Measurements from ENCODE around the gene RNGTT. TPM values are rescaled to one million over a fixed set of nuclear protein-coding genes. Genes with fewer than 3 reads are reported as not detected.

RNGTT gene
- total and polyA plus RNA-seq, 12 donors, result 2.6 to 29.6 (median 14.2) TPM

DNA sequence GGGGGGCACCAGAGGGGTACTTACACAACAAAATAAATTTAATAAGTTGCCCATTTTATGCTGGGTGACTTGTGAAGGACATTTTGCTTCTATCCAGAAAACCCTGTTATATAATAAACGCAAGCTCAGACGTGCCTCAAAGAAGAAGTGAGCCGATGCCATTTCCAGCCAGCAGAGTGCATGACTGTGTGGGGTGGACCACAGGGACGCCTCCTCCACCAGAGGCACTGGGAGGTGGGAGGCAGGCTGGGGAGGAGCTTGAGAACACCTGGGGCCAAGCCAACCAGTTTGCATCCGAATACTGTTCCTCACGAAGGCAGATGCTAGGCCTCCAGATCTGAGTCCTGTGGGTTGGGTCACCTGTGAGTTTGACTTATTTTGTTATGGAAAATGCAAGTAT, 363.8 kb downstream of the RNGTT start:
- no peak overlapping the region for H3K27ac ChIP-seq
- 80 to 91% (median 88%) methylated on average over 6 of the region's 6 CpGs for WGBS, 4 donors
- no peak for DNase-seq
- no peaks in the 10 kb centered on the region for H3K4me1 ChIP-seq (replicated peaks in 1 of 2)
- no peak overlapping the region for H3K4me3 ChIP-seq
- no peaks in the 10 kb centered on the region for H3K9me3 ChIP-seq (replicated peaks in 1 of 3)
- no peaks in the 10 kb centered on the region for H3K36me3 ChIP-seq (replicated peaks in 1 of 2)
- TF ChIP-seq POLR2A (IDR thresholded peaks at IDR 0.05), result no peak
- TF ChIP-seq, protein P1, sequence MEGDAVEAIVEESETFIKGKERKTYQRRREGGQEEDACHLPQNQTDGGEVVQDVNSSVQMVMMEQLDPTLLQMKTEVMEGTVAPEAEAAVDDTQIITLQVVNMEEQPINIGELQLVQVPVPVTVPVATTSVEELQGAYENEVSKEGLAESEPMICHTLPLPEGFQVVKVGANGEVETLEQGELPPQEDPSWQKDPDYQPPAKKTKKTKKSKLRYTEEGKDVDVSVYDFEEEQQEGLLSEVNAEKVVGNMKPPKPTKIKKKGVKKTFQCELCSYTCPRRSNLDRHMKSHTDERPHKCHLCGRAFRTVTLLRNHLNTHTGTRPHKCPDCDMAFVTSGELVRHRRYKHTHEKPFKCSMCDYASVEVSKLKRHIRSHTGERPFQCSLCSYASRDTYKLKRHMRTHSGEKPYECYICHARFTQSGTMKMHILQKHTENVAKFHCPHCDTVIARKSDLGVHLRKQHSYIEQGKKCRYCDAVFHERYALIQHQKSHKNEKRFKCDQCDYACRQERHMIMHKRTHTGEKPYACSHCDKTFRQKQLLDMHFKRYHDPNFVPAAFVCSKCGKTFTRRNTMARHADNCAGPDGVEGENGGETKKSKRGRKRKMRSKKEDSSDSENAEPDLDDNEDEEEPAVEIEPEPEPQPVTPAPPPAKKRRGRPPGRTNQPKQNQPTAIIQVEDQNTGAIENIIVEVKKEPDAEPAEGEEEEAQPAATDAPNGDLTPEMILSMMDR (IDR thresholded peaks at IDR 0.05), result no peak
- no peaks in the 10 kb centered on the region for H3K27me3 ChIP-seq
- intact Hi-C loops (cut with DNase I), result no loop called here

DNA sequence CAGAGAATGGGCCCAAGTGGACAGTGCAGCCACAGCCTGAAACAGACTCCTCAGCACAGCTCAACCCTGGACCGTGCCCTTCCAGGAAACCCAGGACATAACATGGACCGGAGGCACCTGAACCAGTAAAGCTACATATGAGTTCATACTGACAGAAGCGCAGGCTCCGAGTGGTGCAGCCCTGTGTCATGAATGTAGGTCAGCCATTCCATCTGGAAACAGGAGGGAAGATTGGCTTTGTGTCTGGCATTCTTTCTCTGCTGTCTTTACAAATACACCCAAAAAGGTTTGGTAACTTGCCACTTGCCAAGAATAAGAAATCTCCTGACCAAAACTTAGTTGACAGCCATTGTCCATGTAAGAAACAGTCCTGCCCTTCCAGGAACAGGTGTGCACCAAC, 366.6 kb downstream of the RNGTT start:
- Histone ChIP-seq H3K27me3 (no peaks in the 10 kb centered on the region), H3K27ac (no peak overlapping the region), H3K36me3 (replicated peaks in 1 of 2) (no peaks in the 10 kb centered on the region), H3K4me1 (replicated peaks in 1 of 2) (no peaks in the 10 kb centered on the region), H3K9me3 (replicated peaks in 1 of 3) (no peaks in the 10 kb centered on the region), H3K4me3 (no peak overlapping the region)
- WGBS, 4 donors, result 94 to 100% (median 96%) methylated on average over 2 to 4 of the region's 4 CpGs
- TF ChIP-seq POLR2A (IDR thresholded peaks at IDR 0.05), result no peak
- TF ChIP-seq, protein P1 (IDR thresholded peaks at IDR 0.05), result no peak
- DNase-seq, result no peak
- intact Hi-C loops (cut with DNase I), result no loop called here

DNA sequence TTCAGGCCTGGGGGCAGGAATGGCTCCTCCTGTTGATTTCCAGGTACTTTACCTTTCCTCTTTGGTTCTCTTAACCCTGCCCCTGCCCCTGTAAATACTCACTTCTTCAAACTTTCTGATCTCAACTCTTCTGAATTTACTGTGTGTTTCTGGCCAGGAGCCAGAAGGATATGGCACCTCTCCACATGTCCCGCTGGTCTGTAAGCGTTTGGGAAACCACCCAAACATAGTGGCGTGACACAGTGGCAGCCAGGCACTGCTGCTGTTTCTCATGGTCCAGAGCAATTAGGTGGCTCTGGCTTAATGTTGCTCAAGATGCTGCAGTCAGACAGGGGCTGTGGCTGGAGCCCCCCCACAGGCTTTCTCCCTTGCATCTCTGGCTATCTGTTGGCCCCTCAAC, 374.5 kb downstream of the RNGTT start:
- H3K4me3 ChIP-seq, result no peak overlapping the region
- intact Hi-C loops (cut with DNase I), result no loop called here

DNA sequence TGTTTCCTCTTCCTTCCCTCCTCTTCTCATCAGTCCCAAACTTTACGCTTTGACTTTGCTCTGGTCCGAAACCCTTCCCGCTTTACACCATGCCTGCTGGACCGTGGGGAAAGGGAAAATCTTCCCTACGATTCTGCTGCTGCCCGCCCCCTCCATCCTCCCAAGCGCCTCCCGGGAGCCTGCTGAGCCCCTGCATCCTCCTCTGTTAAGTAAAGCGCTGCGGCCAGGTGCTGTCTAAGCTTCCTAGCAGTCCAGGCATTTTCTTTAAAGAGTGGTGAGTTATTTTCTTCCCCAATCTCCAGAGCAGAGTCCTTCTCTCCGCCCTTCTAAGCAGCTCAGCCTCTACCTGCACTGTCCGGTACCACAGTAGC, 376.3 kb downstream of the RNGTT start:
- TF ChIP-seq POLR2A (IDR thresholded peaks at IDR 0.05), result no peak
- TF ChIP-seq, protein P1 (IDR thresholded peaks at IDR 0.05), result no peak
- Histone ChIP-seq H3K27ac (peak overlapping the region in 1 of 5 donors; percentile 63), H3K9me3 (replicated peaks in 1 of 3) (no peaks in the 10 kb centered on the region), H3K4me1 (replicated peaks in 1 of 2) (peaks cover 14 to 15% of the 10 kb centered on the region in 2 donors), H3K4me3 (no peak overlapping the region), H3K27me3 (no peaks in the 10 kb centered on the region), H3K36me3 (replicated peaks in 1 of 2) (no peaks in the 10 kb centered on the region)
- WGBS, 4 donors, result 82 to 89% (median 85%) methylated on average over 12 of the region's 12 CpGs
- DNase-seq, result no peak
- intact Hi-C loops (cut with DNase I), result no loop called here

More for the DNA sequence above, 374.5 kb downstream of the RNGTT start:
- Histone ChIP-seq H3K9me3 (replicated peaks in 1 of 3) (no peaks in the 10 kb centered on the region), H3K27ac (no peak overlapping the region), H3K36me3 (replicated peaks in 1 of 2) (no peaks in the 10 kb centered on the region), H3K4me1 (replicated peaks in 1 of 2) (peaks cover 14 to 15% of the 10 kb centered on the region in 2 donors), H3K27me3 (no peaks in the 10 kb centered on the region)
- TF ChIP-seq POLR2A (IDR thresholded peaks at IDR 0.05), result no peak
- TF ChIP-seq, protein P1 (IDR thresholded peaks at IDR 0.05), result no peak
- peak in 2 of 7 donors; percentile 29 to 32 for DNase-seq
- 34 to 66% (median 54%) methylated on average over 3 of the region's 3 CpGs for WGBS, 4 donors
